22Rv1 (cell line): ENCODE data around the gene PODXL2.

Experiments used
- CTCF ChIP-seq: fragments of 450-650 bp; IDR thresholded peaks from 2 replicates; pipeline ENCODE4 v1.5.1; 2017; ENCODE audit warnings: mild to moderate bottlenecking
- ZFX ChIP-seq: fragments of 450-650 bp; IDR thresholded peaks from 2 replicates; pipeline ENCODE4 v1.6.1; 2017; ENCODE audit warnings: antibody characterized with exemption, borderline replicate concordance

- TF ChIP-seq CTCF (no peak), ZFX (no peak)
Observed at GRCh38 chr3:127698286-127698685, 69.3 kb downstream of the PODXL2 start.
